GM19372 (cell line): ENCODE results near the gene ANKRD45.
"Not testable (repeated sequence)": the region's sequence is repeated elsewhere in the genome, so short reads cannot be mapped to it uniquely, and the experiment has no call there.

ENCODE experiments used
- ATAC-seq: cut with Tn5 transposase; IDR thresholded peaks from one replicate; pipeline ENCODE4 v1.9.1; 2021; ENCODE audit warnings: mild to moderate bottlenecking, low read depth, moderate library complexity; ENCODE audit not compliant: unreplicated experiment

ANKRD45 gene

GRCh38 chr1:173580658-173581057 is 89.0 kb downstream of the ANKRD45 start:
- no peak for ATAC-seq

GRCh38 chr1:173580071-173580470 is 89.6 kb downstream of the ANKRD45 start:
- no peak for ATAC-seq

- ATAC-seq = no peak
These were observed 96.1 kb downstream of the ANKRD45 start for GRCh38 chr1:173573596-173573995.

- no peak for ATAC-seq
These were observed 97.3 kb downstream of the ANKRD45 start for GRCh38 chr1:173572201-173572873.

- no peak for ATAC-seq
These were observed 99.2 kb downstream of the ANKRD45 start for GRCh38 chr1:173570370-173571007.

GRCh38 chr1:173568483-173568882 is 101.2 kb downstream of the ANKRD45 start:
- no peak for ATAC-seq

- not testable (repeated sequence) for ATAC-seq
These were observed 105.8 kb downstream of the ANKRD45 start for GRCh38 chr1:173563846-173564245.

- ATAC-seq = no peak
These were observed 106.8 kb downstream of the ANKRD45 start for GRCh38 chr1:173562813-173563212.

- ATAC-seq = no peak
These were observed 108.4 kb downstream of the ANKRD45 start for GRCh38 chr1:173561263-173561662.

GRCh38 chr1:173560285-173560880 is 109.3 kb downstream of the ANKRD45 start:
- ATAC-seq = no peak
